ENCODE data around the gene PSMC3. TPM values are rescaled to one million over a fixed set of nuclear protein-coding genes. Genes with fewer than 3 reads are reported as not detected.

The PSMC3 gene
- total and polyA plus RNA-seq, 2 of the 13 experiments (the other 11 are each of a cell fraction or from before 2014, with no cell fraction given) = 75.8 to 214 TPM

DNA sequence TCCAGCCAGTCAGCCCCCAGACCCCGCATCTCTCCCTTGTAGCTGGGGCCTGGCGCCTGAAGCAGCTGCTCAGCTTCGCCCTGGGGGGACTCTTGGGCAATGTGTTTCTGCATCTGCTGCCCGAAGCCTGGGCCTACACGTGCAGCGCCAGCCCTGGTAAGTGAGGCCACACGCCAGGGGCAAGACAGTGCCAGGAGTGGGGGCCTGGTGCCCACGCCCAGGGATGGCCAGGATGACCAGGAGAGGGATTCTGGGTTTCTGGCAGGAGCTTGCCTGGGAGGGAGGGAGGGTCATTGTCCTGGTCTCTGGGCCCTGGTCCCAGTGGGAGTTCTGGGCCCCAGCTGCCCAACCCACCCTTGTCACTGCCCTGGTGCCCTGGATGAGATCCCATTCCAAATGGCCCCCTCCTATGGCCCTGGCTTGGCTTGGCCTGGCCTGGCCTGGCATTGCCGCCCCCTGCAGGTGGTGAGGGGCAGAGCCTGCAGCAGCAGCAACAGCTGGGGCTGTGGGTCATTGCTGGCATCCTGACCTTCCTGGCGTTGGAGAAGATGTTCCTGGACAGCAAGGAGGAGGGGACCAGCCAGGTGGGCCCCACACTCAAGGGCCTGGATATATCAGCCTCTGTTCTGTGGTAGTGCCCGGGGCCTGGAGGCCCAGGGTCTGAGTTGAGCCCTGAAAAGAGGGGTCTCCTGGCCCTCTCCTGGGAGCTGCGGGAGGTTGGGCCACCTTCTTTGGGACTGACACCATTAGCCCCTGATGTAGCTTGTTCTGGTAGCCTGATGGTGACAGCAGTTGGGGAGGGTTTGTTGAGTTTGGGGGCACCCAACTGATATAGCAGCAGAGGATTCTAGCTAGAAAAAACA lies 14.1 kb downstream of the PSMC3 start (continued):
- TF ChIP-seq, protein P1, sequence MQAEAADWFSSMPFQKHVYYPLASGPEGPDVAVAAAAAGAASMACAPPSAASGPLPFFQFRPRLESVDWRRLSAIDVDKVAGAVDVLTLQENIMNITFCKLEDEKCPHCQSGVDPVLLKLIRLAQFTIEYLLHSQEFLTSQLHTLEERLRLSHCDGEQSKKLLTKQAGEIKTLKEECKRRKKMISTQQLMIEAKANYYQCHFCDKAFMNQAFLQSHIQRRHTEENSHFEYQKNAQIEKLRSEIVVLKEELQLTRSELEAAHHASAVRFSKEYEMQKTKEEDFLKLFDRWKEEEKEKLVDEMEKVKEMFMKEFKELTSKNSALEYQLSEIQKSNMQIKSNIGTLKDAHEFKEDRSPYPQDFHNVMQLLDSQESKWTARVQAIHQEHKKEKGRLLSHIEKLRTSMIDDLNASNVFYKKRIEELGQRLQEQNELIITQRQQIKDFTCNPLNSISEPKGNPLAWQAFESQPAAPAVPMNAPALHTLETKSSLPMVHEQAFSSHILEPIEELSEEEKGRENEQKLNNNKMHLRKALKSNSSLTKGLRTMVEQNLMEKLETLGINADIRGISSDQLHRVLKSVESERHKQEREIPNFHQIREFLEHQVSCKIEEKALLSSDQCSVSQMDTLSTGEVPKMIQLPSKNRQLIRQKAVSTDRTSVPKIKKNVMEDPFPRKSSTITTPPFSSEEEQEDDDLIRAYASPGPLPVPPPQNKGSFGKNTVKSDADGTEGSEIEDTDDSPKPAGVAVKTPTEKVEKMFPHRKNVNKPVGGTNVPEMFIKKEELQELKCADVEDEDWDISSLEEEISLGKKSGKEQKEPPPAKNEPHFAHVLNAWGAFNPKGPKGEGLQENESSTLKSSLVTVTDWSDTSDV (CRISPR knock-in tag; IDR thresholded peaks at IDR 0.05) = peak; percentile 66; the same call in 1 of the 2 replicates
- TF ChIP-seq KDM5A (IDR thresholded peaks at IDR 0.05; ENCODE audit: borderline replicate concordance, low read length) (no peak), ZNF768 (CRISPR knock-in tag; IDR thresholded peaks at IDR 0.05) (peak; percentile 51; the same call in 1 of the 2 replicates), AGO1 (IDR thresholded peaks at IDR 0.05; ENCODE audit: low read depth, low read length, poor library complexity, severe bottlenecking) (peak; percentile 47), SAP130 (CRISPR knock-in tag; IDR thresholded peaks at IDR 0.05; ENCODE audit: low read depth) (0 out of 2 replicates have a peak, but pooled peaks have one; percentile 17), ATF7-NPFF (CRISPR knock-in tag; IDR thresholded peaks at IDR 0.05; ENCODE audit: low read depth) (no peak), ETV5 (CRISPR knock-in tag; IDR thresholded peaks at IDR 0.05; ENCODE audit: borderline replicate concordance) (no peak), THAP11 (CRISPR knock-in tag; IDR thresholded peaks at IDR 0.05) (no peak), SMYD3 (CRISPR knock-in tag; IDR thresholded peaks at IDR 0.05) (no peak), ZNF337 (CRISPR knock-in tag; IDR thresholded peaks at IDR 0.05; ENCODE audit: borderline replicate concordance, low read depth) (no peak), MLXIP (CRISPR knock-in tag; IDR thresholded peaks at IDR 0.05; ENCODE audit: borderline replicate concordance) (no peak), HMG20A (CRISPR knock-in tag; IDR thresholded peaks at IDR 0.05; ENCODE audit: borderline replicate concordance) (no peak), DNMT3B (CRISPR knock-in tag; conservative IDR thresholded peaks at IDR 0.05) (no peak), RNF2 (conservative IDR thresholded peaks at IDR 0.05; ENCODE audit: low read depth) (no peak), AKAP8 (CRISPR knock-in tag; IDR thresholded peaks at IDR 0.05) (no peak), YY1 (IDR thresholded peaks at IDR 0.05; ENCODE audit: insufficient read depth, insufficient replicate concordance, low read depth, low read length) (peak; percentile 26), ZXDC (CRISPR knock-in tag; IDR thresholded peaks at IDR 0.05) (no peak)
- TF ChIP-seq, protein P2, sequence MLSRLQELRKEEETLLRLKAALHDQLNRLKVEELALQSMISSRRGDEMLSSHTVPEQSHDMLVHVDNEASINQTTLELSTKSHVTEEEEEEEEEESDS (CRISPR knock-in tag; IDR thresholded peaks at IDR 0.05; ENCODE audit: borderline replicate concordance) = no peak
